Measurements from ENCODE around the gene ZNF165.
A peak's percentile ranks its signal among the peaks of the same experiment; 100 is the strongest.
"Not testable (repeated sequence)": the region's sequence is repeated elsewhere in the genome, so short reads cannot be mapped to it uniquely, and the experiment has no call there.

ZNF165 gene

DNA sequence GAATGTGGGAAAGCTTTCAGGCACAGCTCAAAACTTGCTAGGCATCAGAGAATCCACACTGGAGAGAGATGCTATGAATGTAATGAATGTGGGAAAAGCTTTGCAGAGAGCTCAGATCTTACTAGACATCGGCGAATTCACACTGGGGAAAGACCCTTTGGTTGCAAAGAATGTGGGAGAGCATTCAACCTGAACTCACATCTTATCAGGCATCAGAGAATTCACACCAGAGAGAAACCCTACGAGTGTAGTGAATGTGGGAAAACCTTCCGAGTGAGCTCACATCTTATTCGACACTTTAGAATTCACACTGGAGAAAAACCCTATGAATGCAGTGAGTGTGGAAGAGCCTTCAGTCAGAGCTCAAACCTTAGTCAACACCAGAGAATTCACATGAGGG is 8.7 kb downstream of the ZNF165 start:
- H3K4me3 ChIP-seq (ENCODE audit: low read depth, low read length): no peak overlapping the region
- no peak overlapping the region for H3K9ac ChIP-seq (ENCODE audit: low read length)
- H3K9me3 ChIP-seq (ENCODE audit: control insufficient read depth, insufficient read depth, low read depth, low read length): peaks cover 23% of the 10 kb centered on the region
- peaks cover 53% of the 10 kb centered on the region for H3K36me3 ChIP-seq (ENCODE audit: control insufficient read depth, insufficient read depth, low read length)
- H3K4me1 ChIP-seq (ENCODE audit: control insufficient read depth, insufficient read depth, low read length): no peaks in the 10 kb centered on the region
- H3K27me3 ChIP-seq (ENCODE audit: control insufficient read depth, insufficient read depth, low read length): no peaks in the 10 kb centered on the region
- no peak overlapping the region for H3K27ac ChIP-seq (ENCODE audit: low read depth, low read length)

- H3K27me3 ChIP-seq (ENCODE audit: control insufficient read depth, insufficient read depth, low read length): no peaks in the 10 kb centered on the region
- H3K9me3 ChIP-seq (ENCODE audit: control insufficient read depth, insufficient read depth, low read depth, low read length): peaks cover 23% of the 10 kb centered on the region
- H3K27ac ChIP-seq (ENCODE audit: low read depth, low read length): no peak overlapping the region
- peaks cover 46% of the 10 kb centered on the region for H3K36me3 ChIP-seq (ENCODE audit: control insufficient read depth, insufficient read depth, low read length)
- H3K9ac ChIP-seq (ENCODE audit: low read length): no peak overlapping the region
- no peak overlapping the region for H3K4me3 ChIP-seq (ENCODE audit: low read depth, low read length)
- H3K4me1 ChIP-seq (ENCODE audit: control insufficient read depth, insufficient read depth, low read length): no peaks in the 10 kb centered on the region
These were observed 10.7 kb downstream of the ZNF165 start for GRCh38 chr6:28090917-28091586.

- H3K4me3 ChIP-seq (ENCODE audit: low read depth, low read length); H3K9me3 ChIP-seq (ENCODE audit: control insufficient read depth, insufficient read depth, low read depth, low read length); H3K9ac ChIP-seq (ENCODE audit: low read length); H3K27ac ChIP-seq (ENCODE audit: low read depth, low read length); H3K27me3 ChIP-seq (ENCODE audit: control insufficient read depth, insufficient read depth, low read length); H3K4me1 ChIP-seq (ENCODE audit: control insufficient read depth, insufficient read depth, low read length); H3K36me3 ChIP-seq (ENCODE audit: control insufficient read depth, insufficient read depth, low read length): not testable (repeated sequence)
These were observed 21.9 kb downstream of the ZNF165 start for GRCh38 chr6:28102222-28102621.

DNA sequence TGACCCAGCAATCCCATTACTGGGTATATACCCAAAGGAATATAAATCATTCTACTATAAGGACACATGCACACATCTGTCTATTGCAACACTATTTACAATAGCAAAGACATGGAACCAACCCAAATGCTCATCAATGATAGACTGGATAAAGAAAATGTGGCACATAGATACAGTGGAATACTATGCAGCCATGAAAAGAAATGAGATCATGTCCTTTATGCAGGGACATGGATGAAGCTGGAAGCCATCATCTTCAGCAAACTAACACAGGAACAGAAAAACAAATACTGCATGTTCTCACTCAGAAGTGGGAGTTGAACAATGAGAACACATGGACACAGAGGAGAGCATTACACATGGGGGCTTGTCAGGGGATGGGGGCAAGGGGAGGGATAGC is 22.3 kb downstream of the ZNF165 start:
- not testable (repeated sequence) for H3K9me3 ChIP-seq (ENCODE audit: control insufficient read depth, insufficient read depth, low read depth, low read length); H3K27ac ChIP-seq (ENCODE audit: low read depth, low read length); H3K4me1 ChIP-seq (ENCODE audit: control insufficient read depth, insufficient read depth, low read length); H3K9ac ChIP-seq (ENCODE audit: low read length); H3K4me3 ChIP-seq (ENCODE audit: low read depth, low read length); H3K36me3 ChIP-seq (ENCODE audit: control insufficient read depth, insufficient read depth, low read length)
- peaks cover 11% of the 10 kb centered on the region for H3K27me3 ChIP-seq (ENCODE audit: control insufficient read depth, insufficient read depth, low read length)

GRCh38 chr6:28104392-28105244 is 24.2 kb downstream of the ZNF165 start:
- H3K4me1 ChIP-seq (ENCODE audit: control insufficient read depth, insufficient read depth, low read length): peaks cover 3% of the 10 kb centered on the region; the same call in 1 of the 2 replicates
- no peaks in the 10 kb centered on the region for H3K36me3 ChIP-seq (ENCODE audit: control insufficient read depth, insufficient read depth, low read length)
- no peak overlapping the region for H3K27ac ChIP-seq (ENCODE audit: low read depth, low read length)
- peaks cover 10% of the 10 kb centered on the region for H3K27me3 ChIP-seq (ENCODE audit: control insufficient read depth, insufficient read depth, low read length)
- H3K9me3 ChIP-seq (ENCODE audit: control insufficient read depth, insufficient read depth, low read depth, low read length): no peaks in the 10 kb centered on the region
- peak overlapping the region; percentile 92 for H3K4me3 ChIP-seq (ENCODE audit: low read depth, low read length)
- peak overlapping the region; percentile 67 for H3K9ac ChIP-seq (ENCODE audit: low read length)

DNA sequence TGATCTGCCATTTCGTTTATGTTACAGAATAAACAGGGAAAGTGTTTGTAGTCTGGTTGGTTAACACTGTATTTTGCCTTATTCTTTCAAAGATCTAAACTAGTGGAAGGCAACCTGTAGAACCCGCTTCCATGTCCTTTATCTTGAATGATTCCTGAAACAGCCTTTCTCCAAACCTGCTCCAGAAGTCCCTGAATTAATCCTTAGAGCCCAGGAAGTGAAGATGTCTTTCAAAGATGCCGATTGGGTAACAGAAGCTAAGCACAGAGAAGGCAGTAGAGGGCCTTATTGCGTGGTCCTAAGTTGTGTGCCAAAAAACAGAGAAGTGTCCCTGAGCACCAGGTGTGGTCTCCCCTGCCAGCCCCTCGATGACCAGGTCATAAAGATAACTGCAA is 24.9 kb downstream of the ZNF165 start:
- peaks cover 4% of the 10 kb centered on the region; the same call in 1 of the 2 replicates for H3K27me3 ChIP-seq (ENCODE audit: control insufficient read depth, insufficient read depth, low read length)
- no peak overlapping the region for H3K27ac ChIP-seq (ENCODE audit: low read depth, low read length)
- no peaks in the 10 kb centered on the region for H3K36me3 ChIP-seq (ENCODE audit: control insufficient read depth, insufficient read depth, low read length)
- H3K9ac ChIP-seq (ENCODE audit: low read length): peak overlapping the region; percentile 67
- no peaks in the 10 kb centered on the region for H3K9me3 ChIP-seq (ENCODE audit: control insufficient read depth, insufficient read depth, low read depth, low read length)
- H3K4me1 ChIP-seq (ENCODE audit: control insufficient read depth, insufficient read depth, low read length): peaks cover 3% of the 10 kb centered on the region; the same call in 1 of the 2 replicates
- peak overlapping the region; percentile 92 for H3K4me3 ChIP-seq (ENCODE audit: low read depth, low read length)

- H3K4me3 ChIP-seq (ENCODE audit: low read depth, low read length): no peak overlapping the region
- no peak overlapping the region for H3K27ac ChIP-seq (ENCODE audit: low read depth, low read length)
- no peak overlapping the region for H3K9ac ChIP-seq (ENCODE audit: low read length)
- H3K4me1 ChIP-seq (ENCODE audit: control insufficient read depth, insufficient read depth, low read length): peaks cover 3% of the 10 kb centered on the region; the same call in 1 of the 2 replicates
- 0 out of 2 replicates have a peak, but pooled peaks cover 4% of the 10 kb centered on the region for H3K27me3 ChIP-seq (ENCODE audit: control insufficient read depth, insufficient read depth, low read length)
- H3K9me3 ChIP-seq (ENCODE audit: control insufficient read depth, insufficient read depth, low read depth, low read length): no peaks in the 10 kb centered on the region
- no peaks in the 10 kb centered on the region for H3K36me3 ChIP-seq (ENCODE audit: control insufficient read depth, insufficient read depth, low read length)
These were observed 27.1 kb downstream of the ZNF165 start for GRCh38 chr6:28107506-28107905.

DNA sequence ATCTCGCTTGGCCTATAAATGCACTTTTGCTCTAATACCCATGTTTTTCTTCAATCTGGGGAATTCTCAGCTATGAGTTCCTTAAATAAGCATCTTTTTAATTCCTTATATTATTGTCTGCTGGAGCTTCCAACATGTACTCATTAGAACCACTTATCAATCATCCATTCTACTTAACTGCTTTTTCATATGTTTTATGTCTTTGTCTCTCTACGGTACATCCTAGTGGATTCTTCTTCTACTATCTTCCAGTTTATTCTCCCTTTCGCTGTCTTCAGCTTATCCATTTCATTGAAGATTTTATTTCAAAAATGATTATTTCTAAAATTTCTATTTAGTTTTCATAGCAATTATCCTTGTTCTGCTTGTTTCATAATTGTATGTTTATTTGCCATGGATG is 31.6 kb downstream of the ZNF165 start:
- Histone ChIP-seq H3K9ac (ENCODE audit: low read length) (no peak overlapping the region), H3K36me3 (ENCODE audit: control insufficient read depth, insufficient read depth, low read length) (peaks cover 4% of the 10 kb centered on the region; the same call in 1 of the 2 replicates), H3K4me1 (ENCODE audit: control insufficient read depth, insufficient read depth, low read length) (no peaks in the 10 kb centered on the region), H3K27ac (ENCODE audit: low read depth, low read length) (no peak overlapping the region), H3K9me3 (ENCODE audit: control insufficient read depth, insufficient read depth, low read depth, low read length) (no peaks in the 10 kb centered on the region), H3K27me3 (ENCODE audit: control insufficient read depth, insufficient read depth, low read length) (0 out of 2 replicates have a peak, but pooled peaks cover 5% of the 10 kb centered on the region), H3K4me3 (ENCODE audit: low read depth, low read length) (no peak overlapping the region)

DNA sequence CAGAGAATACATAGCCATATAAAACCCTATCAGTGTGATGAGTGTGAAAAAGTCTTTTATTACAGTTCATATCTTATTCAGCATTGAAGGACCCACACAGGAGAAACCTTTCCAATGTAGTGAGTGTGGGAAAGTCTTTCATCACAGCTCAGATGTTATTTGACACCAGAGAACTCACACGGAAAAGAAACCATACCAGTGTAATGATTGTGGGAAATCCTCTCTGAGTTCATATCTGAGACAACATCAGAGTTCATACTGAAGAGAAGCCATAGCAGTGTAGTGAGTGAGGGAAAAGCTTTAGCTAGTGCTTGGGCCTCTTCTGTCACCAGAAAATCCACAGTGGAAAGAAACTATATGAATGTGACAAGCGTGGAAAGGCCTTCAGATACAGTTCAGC is 35.4 kb downstream of the ZNF165 start:
- H3K36me3 ChIP-seq (ENCODE audit: control insufficient read depth, insufficient read depth, low read length): peaks cover 8% of the 10 kb centered on the region
- H3K27me3 ChIP-seq (ENCODE audit: control insufficient read depth, insufficient read depth, low read length): 0 out of 2 replicates have a peak, but pooled peaks cover 3% of the 10 kb centered on the region
- no peak overlapping the region for H3K27ac ChIP-seq (ENCODE audit: low read depth, low read length)
- H3K9me3 ChIP-seq (ENCODE audit: control insufficient read depth, insufficient read depth, low read depth, low read length): no peaks in the 10 kb centered on the region
- no peak overlapping the region for H3K4me3 ChIP-seq (ENCODE audit: low read depth, low read length)
- no peaks in the 10 kb centered on the region for H3K4me1 ChIP-seq (ENCODE audit: control insufficient read depth, insufficient read depth, low read length)
- H3K9ac ChIP-seq (ENCODE audit: low read length): no peak overlapping the region

DNA sequence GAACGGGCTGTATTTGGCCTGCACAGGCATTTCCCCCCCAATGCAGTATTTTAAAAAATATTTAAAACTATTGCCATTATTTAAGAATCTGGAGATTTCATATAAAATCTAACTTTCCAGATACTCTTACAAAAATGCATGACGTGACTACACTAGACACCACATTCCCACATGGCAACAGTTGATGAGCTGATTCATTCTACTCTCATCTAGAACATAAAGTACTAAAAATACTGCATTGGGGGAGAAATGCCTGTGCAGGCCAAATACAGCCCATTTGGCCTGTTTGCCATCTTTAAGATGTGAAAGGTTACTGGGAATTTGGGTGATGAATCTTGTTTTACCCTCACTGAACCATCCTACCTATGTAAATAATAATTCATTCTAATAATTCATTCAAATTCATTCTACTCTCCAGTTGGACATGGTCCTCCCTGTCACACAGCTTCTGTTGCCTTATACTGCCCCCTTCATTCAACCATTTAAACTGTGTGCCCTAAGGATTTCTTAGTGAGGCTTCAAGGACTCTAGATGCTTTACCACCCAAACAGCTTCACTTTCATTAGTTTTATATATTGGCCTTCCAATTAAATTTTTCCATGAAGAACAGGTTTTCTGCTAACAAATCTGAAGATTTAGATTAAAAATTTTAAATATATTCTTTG is 37.1 kb downstream of the ZNF165 start:
- peaks cover 8% of the 10 kb centered on the region for H3K36me3 ChIP-seq (ENCODE audit: control insufficient read depth, insufficient read depth, low read length)
- H3K4me3 ChIP-seq (ENCODE audit: low read depth, low read length): no peak overlapping the region
- 0 out of 2 replicates have a peak, but pooled peaks cover 1% of the 10 kb centered on the region for H3K27me3 ChIP-seq (ENCODE audit: control insufficient read depth, insufficient read depth, low read length)
- H3K9me3 ChIP-seq (ENCODE audit: control insufficient read depth, insufficient read depth, low read depth, low read length): no peaks in the 10 kb centered on the region
- H3K4me1 ChIP-seq (ENCODE audit: control insufficient read depth, insufficient read depth, low read length): no peaks in the 10 kb centered on the region
- H3K9ac ChIP-seq (ENCODE audit: low read length): no peak overlapping the region
- H3K27ac ChIP-seq (ENCODE audit: low read depth, low read length): no peak overlapping the region

- Histone ChIP-seq H3K27ac (ENCODE audit: low read depth, low read length) (no peak overlapping the region), H3K4me1 (ENCODE audit: control insufficient read depth, insufficient read depth, low read length) (no peaks in the 10 kb centered on the region), H3K9me3 (ENCODE audit: control insufficient read depth, insufficient read depth, low read depth, low read length) (no peaks in the 10 kb centered on the region), H3K27me3 (ENCODE audit: control insufficient read depth, insufficient read depth, low read length) (no peaks in the 10 kb centered on the region), H3K4me3 (ENCODE audit: low read depth, low read length) (no peak overlapping the region), H3K9ac (ENCODE audit: low read length) (no peak overlapping the region), H3K36me3 (ENCODE audit: control insufficient read depth, insufficient read depth, low read length) (peaks cover 8% of the 10 kb centered on the region)
These were observed 37.8 kb downstream of the ZNF165 start for GRCh38 chr6:28118217-28118616.

All from HUES6 (cell line).